ENCODE measurements around the gene PRKCE. TPM values are rescaled to one million over a fixed set of nuclear protein-coding genes. Genes with fewer than 3 reads are reported as not detected.

The PRKCE gene
- total RNA-seq, 1 experiment from 2014 or later = 14.8 TPM

- peaks cover 0 to 3% of the 10 kb centered on the region in 2 experiments; a peak in 1 of 4 replicates for H3K4me1 ChIP-seq (ENCODE audit: control insufficient read depth in 1 of 2, insufficient read depth in 2 of 2, low read length in 2 of 2)
- H4K20me1 ChIP-seq (ENCODE audit: insufficient read depth) = no peaks in the 10 kb centered on the region
- no peaks in the 10 kb centered on the region for H3K9me2 ChIP-seq (ENCODE audit: insufficient read depth)
- no peak overlapping the region for H3K27ac ChIP-seq (ENCODE audit: low read depth, low read length)
- CTCF ChIA-PET = interaction anchor here (0.8 kb wide), 1 partner anchor 118 kb away, joined by 3 read pairs; no protein-coding TSS in a partner anchor
- BruUV-seq (replicated peaks) = no TSS peak
- no peak overlapping the region for H3K9ac ChIP-seq (ENCODE audit: low read length)
- H3K36me3 ChIP-seq (ENCODE audit: control insufficient read depth in 1 of 2, insufficient read depth in 2 of 2, low read length in 2 of 2) = no peaks in the 10 kb centered on the region
- DNase-seq (ENCODE audit: low read depth, low spot score) (no peak), ATAC-seq (no peak)
- no peaks in the 10 kb centered on the region for H3K9me3 ChIP-seq (ENCODE audit: control insufficient read depth in 1 of 2, insufficient read depth in 1 of 2, low read depth in 1 of 2, low read length in 2 of 2)
- RAD21 ChIA-PET (ENCODE audit: low non-redundant PET in 1 of 2, low total read pairs in 2 of 2, uncharacterized antibody in 2 of 2, unreplicated experiment in 2 of 2) = no interaction called here
- no peak for TF ChIP-seq TCF7L2 (IDR thresholded peaks at IDR 0.05; ENCODE audit: borderline replicate concordance, extremely low read depth, insufficient read depth, insufficient read length)
- TF ChIP-seq, protein P1, sequence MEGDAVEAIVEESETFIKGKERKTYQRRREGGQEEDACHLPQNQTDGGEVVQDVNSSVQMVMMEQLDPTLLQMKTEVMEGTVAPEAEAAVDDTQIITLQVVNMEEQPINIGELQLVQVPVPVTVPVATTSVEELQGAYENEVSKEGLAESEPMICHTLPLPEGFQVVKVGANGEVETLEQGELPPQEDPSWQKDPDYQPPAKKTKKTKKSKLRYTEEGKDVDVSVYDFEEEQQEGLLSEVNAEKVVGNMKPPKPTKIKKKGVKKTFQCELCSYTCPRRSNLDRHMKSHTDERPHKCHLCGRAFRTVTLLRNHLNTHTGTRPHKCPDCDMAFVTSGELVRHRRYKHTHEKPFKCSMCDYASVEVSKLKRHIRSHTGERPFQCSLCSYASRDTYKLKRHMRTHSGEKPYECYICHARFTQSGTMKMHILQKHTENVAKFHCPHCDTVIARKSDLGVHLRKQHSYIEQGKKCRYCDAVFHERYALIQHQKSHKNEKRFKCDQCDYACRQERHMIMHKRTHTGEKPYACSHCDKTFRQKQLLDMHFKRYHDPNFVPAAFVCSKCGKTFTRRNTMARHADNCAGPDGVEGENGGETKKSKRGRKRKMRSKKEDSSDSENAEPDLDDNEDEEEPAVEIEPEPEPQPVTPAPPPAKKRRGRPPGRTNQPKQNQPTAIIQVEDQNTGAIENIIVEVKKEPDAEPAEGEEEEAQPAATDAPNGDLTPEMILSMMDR (IDR thresholded peaks at IDR 0.05 in 2 of 3, conservative IDR thresholded peaks at IDR 0.05 in 1 of 3; ENCODE audit: borderline replicate concordance in 1 of 3, insufficient read depth in 1 of 3, low read depth in 2 of 3, low read length in 2 of 3) = no peak
- TF ChIP-seq CEBPB (IDR thresholded peaks at IDR 0.05; ENCODE audit: low read depth) = no peak
- TF ChIP-seq SRF (IDR thresholded peaks at IDR 0.05; ENCODE audit: low read depth) = no peak
- no peak for TF ChIP-seq EGR1 (IDR thresholded peaks at IDR 0.05; ENCODE audit: low read depth)
- TF ChIP-seq EZH2phosphoT487 (IDR thresholded peaks at IDR 0.05; ENCODE audit: borderline replicate concordance) = no peak
- TF ChIP-seq SP1 (IDR thresholded peaks at IDR 0.05; ENCODE audit: low read depth) = no peak
- TF ChIP-seq MAX (IDR thresholded peaks at IDR 0.05) = no peak
- TF ChIP-seq, protein P2, sequence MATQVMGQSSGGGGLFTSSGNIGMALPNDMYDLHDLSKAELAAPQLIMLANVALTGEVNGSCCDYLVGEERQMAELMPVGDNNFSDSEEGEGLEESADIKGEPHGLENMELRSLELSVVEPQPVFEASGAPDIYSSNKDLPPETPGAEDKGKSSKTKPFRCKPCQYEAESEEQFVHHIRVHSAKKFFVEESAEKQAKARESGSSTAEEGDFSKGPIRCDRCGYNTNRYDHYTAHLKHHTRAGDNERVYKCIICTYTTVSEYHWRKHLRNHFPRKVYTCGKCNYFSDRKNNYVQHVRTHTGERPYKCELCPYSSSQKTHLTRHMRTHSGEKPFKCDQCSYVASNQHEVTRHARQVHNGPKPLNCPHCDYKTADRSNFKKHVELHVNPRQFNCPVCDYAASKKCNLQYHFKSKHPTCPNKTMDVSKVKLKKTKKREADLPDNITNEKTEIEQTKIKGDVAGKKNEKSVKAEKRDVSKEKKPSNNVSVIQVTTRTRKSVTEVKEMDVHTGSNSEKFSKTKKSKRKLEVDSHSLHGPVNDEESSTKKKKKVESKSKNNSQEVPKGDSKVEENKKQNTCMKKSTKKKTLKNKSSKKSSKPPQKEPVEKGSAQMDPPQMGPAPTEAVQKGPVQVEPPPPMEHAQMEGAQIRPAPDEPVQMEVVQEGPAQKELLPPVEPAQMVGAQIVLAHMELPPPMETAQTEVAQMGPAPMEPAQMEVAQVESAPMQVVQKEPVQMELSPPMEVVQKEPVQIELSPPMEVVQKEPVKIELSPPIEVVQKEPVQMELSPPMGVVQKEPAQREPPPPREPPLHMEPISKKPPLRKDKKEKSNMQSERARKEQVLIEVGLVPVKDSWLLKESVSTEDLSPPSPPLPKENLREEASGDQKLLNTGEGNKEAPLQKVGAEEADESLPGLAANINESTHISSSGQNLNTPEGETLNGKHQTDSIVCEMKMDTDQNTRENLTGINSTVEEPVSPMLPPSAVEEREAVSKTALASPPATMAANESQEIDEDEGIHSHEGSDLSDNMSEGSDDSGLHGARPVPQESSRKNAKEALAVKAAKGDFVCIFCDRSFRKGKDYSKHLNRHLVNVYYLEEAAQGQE (IDR thresholded peaks at IDR 0.05; ENCODE audit: low read depth) = no peak
- TF ChIP-seq FOSL1 (IDR thresholded peaks at IDR 0.05; ENCODE audit: low read depth) = no peak
- TF ChIP-seq SIN3A (IDR thresholded peaks at IDR 0.05; ENCODE audit: low read depth) = no peak
- no peak for TF ChIP-seq RAD21 (IDR thresholded peaks at IDR 0.05; ENCODE audit: low read depth)
- no peak for TF ChIP-seq JUND (IDR thresholded peaks at IDR 0.05)
- no peak for TF ChIP-seq ELF1 (IDR thresholded peaks at IDR 0.05; ENCODE audit: borderline replicate concordance, low read depth)
- no peak for TF ChIP-seq EZH2 (IDR thresholded peaks at IDR 0.05)
- TF ChIP-seq POLR2AphosphoS5 (IDR thresholded peaks at IDR 0.05; ENCODE audit: low read depth, low read length) = no peak
- no peak for TF ChIP-seq ZNF274 (IDR thresholded peaks at IDR 0.05; ENCODE audit: low read depth, low read length)
- no peak for TF ChIP-seq CBX3 (IDR thresholded peaks at IDR 0.05; ENCODE audit: low read depth)
- no peak for TF ChIP-seq ZBTB33 (IDR thresholded peaks at IDR 0.05; ENCODE audit: extremely low read depth, insufficient replicate concordance, low read length)
- no peak for TF ChIP-seq ATF3 (IDR thresholded peaks at IDR 0.05)
- intact Hi-C loops (cut with micrococcal nuclease) = no loop called here
- no peaks in the 10 kb centered on the region for H3K27me3 ChIP-seq (ENCODE audit: insufficient read depth, low read length)
- H3K79me2 ChIP-seq (ENCODE audit: insufficient read depth, low read length) = no peaks in the 10 kb centered on the region
- POLR2A ChIA-PET = no interaction called here
- no peak overlapping the region for H3K4me2 ChIP-seq (ENCODE audit: low read length)
- no peak overlapping the region for H3K4me3 ChIP-seq (replicated peaks in 1 of 2; ENCODE audit: low read depth in 1 of 2, low read length in 2 of 2)
- no peak overlapping the region for H2AFZ ChIP-seq (ENCODE audit: low read depth, low read length, poor library complexity, severe bottlenecking)
Observed at GRCh38 chr2:46181306-46181705, 529.8 kb downstream of the PRKCE start.
